ENCODE data around the gene SSTR4. TPM values are rescaled to one million over a fixed set of nuclear protein-coding genes. Genes with fewer than 3 reads are reported as not detected.
A peak's percentile ranks its signal among the peaks of the same experiment; 100 is the strongest.

The SSTR4 gene
- total RNA-seq, 1 donor, result not detected

GRCh38 chr20:23078351-23079015, 43.4 kb downstream of the SSTR4 start:
- peak; percentile 84 for DNase-seq (ENCODE audit: low read depth)

GRCh38 chr20:23079016-23079351, 43.9 kb downstream of the SSTR4 start:
- TF ChIP-seq, protein P1, sequence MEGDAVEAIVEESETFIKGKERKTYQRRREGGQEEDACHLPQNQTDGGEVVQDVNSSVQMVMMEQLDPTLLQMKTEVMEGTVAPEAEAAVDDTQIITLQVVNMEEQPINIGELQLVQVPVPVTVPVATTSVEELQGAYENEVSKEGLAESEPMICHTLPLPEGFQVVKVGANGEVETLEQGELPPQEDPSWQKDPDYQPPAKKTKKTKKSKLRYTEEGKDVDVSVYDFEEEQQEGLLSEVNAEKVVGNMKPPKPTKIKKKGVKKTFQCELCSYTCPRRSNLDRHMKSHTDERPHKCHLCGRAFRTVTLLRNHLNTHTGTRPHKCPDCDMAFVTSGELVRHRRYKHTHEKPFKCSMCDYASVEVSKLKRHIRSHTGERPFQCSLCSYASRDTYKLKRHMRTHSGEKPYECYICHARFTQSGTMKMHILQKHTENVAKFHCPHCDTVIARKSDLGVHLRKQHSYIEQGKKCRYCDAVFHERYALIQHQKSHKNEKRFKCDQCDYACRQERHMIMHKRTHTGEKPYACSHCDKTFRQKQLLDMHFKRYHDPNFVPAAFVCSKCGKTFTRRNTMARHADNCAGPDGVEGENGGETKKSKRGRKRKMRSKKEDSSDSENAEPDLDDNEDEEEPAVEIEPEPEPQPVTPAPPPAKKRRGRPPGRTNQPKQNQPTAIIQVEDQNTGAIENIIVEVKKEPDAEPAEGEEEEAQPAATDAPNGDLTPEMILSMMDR (IDR thresholded peaks at IDR 0.05; ENCODE audit: insufficient read depth, low read length), result no peak
- H3K4me3 ChIP-seq (ENCODE audit: low read depth, low read length), result no peak overlapping the region
- no peak for DNase-seq (ENCODE audit: low read depth)

More at GRCh38 chr20:23078351-23079015, 43.4 kb downstream of the SSTR4 start:
- no peak overlapping the region for H3K4me3 ChIP-seq (ENCODE audit: low read depth, low read length)
- TF ChIP-seq, protein P1 (IDR thresholded peaks at IDR 0.05; ENCODE audit: insufficient read depth, low read length), result no peak

DNA sequence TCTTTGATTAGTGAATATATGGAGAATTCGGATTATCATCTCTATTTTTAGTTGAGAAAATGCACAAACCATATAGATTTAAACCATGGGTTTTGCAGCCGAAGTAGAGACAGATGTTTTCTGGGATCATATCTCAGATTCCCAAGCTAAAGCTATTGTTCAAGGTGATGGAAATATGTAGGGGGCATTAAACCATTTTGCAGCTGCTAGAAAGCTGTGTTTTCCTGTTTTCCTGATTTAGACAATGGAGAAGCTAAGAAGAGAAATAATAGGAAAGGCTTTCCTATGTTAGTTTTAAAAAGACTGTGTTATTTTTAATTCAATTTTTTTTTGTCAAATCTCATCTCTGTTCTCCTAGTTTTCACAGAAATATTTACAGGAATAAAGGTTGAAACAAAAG, 44.8 kb downstream of the SSTR4 start:
- no peak overlapping the region for H3K4me3 ChIP-seq (ENCODE audit: low read depth, low read length)
- no peak for DNase-seq (ENCODE audit: low read depth)
- TF ChIP-seq, protein P1 (IDR thresholded peaks at IDR 0.05; ENCODE audit: insufficient read depth, low read length), result no peak

GRCh38 chr20:23080521-23080920, 45.4 kb downstream of the SSTR4 start:
- no peak for DNase-seq (ENCODE audit: low read depth)
- no peak overlapping the region for H3K4me3 ChIP-seq (ENCODE audit: low read depth, low read length)
- TF ChIP-seq, protein P1 (IDR thresholded peaks at IDR 0.05; ENCODE audit: insufficient read depth, low read length), result no peak

- DNase-seq (ENCODE audit: low read depth), result no peak
- H3K4me3 ChIP-seq (ENCODE audit: low read depth, low read length), result no peak overlapping the region
- TF ChIP-seq, protein P1 (IDR thresholded peaks at IDR 0.05; ENCODE audit: insufficient read depth, low read length), result no peak
These were observed 46.2 kb downstream of the SSTR4 start for GRCh38 chr20:23081263-23081819.

- TF ChIP-seq, protein P1 (IDR thresholded peaks at IDR 0.05; ENCODE audit: insufficient read depth, low read length), result no peak
- no peak overlapping the region for H3K4me3 ChIP-seq (ENCODE audit: low read depth, low read length)
- no peak for DNase-seq (ENCODE audit: low read depth)
These were observed 47.9 kb downstream of the SSTR4 start for GRCh38 chr20:23082846-23083552.
